SIG-M5 (cell line): ENCODE measurements around the gene FAM187B.
"Not testable (repeated sequence)": the region's sequence is repeated elsewhere in the genome, so short reads cannot be mapped to it uniquely, and the experiment has no call there.

ENCODE experiments used
- DNase-seq: peaks from one replicate; lab custom pipeline; 2025; lab: John Stamatoyannopoulos, UW

FAM187B gene

DNA sequence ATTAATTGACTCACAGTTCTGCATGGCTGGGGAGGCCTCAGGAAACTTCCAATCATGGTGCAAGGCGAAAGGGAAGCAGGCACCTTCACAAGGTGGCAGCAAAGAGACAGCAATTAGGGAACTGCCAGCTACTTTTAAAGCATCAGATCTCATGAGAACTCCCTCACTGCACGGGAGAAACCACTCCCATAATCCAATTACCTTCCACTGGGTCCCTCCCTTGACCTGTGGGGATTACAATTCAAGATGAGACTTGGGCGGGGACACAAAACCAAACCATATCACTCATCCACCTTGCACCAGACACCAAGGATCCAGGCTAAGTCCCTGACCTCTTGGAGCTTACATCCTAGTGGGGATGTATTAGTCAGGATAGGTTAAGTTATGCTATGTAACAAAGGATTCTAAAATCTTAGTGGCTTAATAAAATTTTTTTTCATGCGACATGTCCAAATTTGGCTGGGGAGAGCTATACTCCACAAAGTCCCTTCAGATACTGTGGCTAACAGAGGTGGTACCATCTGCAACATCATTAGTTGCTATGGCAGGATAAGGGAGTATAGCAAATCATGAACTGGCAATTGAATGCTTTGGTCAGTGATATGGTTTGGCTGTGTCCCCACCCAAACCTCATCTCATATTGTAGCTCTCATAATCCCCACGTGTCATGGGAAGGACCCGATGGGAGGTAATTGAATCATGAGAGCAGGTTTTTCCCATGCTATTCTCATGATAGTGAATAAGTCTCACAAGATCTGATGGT is 8.3 kb upstream of the FAM187B start:
- no peak for DNase-seq

DNA sequence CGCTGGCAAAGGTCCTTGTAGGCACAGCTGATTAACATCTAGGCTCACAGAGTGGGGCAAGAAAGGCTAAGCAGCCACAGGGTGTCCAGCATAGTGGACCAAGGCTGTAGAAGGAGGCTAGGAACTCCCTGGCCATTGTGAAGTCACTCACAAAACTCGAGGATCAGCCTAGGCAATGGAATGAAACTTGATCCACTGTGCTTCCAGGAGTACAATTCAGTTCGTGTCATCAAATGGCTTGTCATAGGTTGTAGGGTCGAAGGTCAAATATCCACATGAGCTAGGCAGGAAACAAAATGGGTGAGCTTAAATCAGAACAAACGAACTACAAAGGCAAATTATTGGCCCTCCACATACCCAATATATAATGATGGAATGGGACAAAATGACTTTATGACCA is 4.4 kb upstream of the FAM187B start:
- no peak for DNase-seq

DNA sequence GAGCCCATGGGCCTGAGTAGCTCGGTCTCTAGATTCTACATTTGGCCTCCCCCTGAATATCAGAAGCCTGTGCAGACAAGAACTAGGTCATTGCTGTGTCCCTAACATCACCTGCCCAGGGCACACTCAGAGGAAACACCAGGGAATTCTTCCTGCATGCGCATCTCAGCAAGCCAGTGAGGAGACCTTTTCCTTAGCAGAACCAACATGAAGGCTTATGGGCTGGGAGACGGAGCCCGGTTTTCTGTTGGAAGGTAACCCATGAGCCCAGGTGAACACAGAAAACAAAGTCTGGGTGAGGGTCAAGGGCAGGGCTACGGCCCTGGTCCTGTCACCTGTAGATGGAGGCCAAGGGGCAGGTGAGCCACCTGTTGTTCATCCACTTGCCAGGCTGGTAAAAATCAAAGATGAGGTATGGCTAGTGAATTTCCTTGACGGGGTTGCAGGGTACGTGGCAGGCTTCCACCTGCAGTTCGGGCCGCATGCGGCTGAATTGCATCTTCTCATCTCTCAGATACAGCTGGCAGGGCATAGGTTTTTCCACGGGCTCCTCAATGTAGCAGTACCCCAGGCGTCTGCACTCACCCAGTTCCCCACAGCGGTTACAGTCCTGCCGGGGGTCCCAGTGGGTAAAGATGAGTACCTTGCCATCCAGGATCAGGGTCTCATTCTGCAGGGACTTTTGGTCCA is 3.6 kb upstream of the FAM187B start:
- DNase-seq: no peak

DNA sequence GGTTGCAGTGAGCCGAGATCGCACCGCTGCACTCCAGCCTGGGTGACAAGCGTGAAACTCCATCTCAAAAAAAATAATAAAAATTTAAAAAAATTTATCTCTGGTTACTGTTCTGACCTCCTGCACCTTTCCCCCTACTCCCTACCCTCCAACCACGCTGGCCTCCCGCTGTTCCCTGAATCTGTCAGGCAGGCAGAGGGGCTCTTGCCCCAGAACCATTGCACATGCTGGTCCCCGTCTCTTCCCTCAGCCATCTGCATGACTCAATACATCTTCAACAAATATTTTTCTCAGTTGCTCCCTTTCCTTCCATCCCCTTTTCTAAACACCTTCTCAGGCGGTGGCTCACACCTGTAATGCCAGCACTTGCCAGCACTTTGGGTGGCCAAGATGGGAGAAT is 1.1 kb upstream of the FAM187B start:
- no peak for DNase-seq

DNA sequence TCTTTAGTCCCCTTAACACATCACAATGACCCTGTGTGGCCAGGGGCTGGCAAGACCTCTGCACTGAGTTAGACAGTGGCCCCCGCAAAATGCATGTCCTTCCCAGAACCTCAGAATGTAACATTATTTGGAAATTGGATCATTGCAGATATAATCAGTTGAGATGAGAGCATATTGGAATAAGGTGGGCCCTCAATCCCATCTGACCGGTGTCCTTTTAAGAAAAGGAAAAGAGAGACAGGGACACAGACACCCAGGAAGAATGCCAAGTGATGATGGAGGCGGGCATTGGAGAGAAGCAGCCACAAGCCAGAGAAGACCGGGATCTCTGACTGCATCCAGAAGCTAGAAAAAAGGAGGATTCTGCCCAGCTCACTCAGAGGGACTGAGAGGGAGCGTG is 1.8 kb downstream of the FAM187B start:
- no peak for DNase-seq

DNA sequence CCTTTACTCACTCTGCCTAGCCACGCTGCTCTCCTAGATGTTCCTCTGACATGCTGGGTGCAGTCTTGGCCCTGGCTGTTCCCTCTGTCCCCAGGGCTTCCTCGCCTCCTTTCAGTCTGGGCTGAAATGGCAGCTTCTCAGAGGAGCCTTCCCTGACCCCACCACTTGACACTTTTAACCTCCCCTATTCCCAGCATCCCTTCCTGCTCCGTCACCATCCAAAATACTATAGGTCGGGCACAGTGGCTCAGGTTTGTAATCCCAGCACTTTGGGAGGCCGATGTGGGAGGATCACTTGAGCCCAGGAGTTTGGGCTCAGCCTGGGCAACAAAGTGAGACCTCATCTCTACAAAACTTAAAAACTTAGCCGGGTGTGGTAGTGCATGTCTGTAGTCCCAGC is 2.6 kb downstream of the FAM187B start:
- DNase-seq: no peak

DNA sequence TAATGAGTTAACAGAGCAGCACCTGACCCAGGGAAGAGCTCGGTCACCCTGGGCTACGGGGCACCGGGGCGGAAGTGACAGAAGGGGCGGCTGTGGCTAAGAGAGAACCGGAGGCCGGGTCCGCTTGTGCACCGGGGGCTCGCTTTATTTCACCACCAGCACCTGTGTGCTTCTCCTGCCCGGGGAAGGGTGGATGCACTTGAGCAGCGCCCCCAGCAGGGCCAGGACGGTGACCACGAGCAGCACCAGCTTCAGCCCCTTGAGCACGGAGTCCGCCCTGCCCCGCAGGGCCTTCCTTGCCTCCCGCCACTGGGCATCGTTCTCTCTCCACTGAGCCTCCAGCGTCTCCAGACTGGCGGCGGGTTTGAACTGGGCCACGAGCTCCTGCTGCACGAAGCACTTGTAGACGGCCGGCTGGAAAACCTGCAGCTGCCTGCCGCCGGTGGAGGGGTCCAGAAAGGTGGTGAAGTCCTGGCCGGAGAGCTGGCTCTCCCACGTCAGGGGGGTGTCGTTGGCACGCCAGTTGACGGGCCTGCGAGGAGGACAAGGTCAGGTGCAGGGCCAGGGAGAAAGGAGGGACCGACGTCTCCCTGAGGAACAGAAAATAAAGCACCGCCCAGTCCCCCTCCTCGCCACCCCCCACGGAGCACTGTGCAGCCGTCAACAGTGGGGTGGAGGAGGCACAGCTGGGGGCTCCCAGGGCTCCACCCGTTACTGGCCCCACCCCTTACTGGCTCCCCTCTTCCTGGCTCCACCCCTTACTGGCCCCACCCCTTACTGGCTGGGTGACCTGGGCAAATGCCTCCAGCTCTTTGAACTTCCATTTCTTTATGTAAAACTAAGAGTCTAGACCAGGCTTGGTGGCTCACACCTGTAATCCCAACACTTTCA is 3.6 kb downstream of the FAM187B start:
- DNase-seq: no peak

DNA sequence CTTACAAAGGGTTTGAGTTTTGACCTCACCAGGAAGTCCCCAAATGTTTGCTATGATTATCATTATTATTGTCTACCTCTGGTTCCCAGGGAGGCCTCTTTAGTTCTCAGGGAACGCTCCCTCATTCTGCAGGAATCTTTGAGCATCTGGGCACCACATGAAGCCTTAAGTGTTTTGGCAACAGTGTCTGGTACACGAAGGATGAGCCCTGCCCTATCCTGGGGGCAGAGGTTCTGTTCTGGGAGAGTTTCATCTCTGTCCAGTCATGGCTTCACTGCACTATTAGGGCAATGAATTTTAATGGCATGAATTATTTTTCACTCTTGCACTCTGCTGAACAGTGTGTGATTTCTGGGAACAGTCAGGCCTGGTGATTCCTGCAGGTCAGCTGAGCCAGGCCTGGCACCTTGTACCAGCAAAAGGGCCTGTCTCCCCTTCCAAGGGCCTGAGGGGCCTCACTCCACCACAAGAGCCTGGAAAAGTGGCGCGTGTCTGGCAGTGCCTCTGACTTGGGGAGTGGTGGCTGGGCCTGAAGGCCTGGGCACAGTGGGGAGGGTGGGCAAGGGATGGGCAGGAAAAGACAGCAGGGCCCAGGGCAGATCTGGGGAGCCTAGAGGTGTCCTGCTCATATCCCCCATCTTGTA is 4.6 kb downstream of the FAM187B start:
- DNase-seq: no peak

DNA sequence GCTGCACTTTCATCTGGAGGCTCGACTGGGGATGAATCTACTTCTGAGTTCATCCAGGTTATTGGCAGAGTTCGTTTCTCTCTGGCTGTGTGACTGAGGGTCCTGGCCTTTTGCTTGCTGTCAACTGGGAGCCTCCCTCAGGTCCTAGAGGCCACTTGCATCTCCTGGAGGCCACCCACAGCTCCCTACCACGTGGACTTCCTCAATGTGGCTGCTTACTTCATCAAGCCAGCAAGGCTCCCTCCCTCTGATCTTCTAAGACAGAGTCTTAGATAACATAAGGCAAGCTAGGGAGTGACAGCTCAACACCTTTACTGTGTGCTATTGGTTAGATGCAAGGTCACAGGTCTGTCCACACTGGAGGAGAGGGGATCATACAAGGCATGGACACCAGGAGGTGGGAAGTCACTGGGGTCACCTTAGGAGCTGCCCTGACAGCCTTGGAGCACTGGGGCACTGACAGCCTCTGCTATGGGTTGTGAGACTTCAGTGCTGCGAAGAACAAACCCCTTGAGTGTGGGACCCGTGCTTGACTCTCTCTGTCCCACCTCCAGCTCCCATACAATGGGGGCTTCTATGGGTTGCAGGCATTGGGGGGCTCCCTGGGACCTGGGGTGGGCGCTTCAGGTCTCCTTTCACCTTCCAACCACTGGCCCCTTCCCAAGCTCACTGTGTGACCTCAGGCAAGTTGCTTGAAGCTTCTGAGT is 5.3 kb downstream of the FAM187B start:
- DNase-seq: no peak

DNA sequence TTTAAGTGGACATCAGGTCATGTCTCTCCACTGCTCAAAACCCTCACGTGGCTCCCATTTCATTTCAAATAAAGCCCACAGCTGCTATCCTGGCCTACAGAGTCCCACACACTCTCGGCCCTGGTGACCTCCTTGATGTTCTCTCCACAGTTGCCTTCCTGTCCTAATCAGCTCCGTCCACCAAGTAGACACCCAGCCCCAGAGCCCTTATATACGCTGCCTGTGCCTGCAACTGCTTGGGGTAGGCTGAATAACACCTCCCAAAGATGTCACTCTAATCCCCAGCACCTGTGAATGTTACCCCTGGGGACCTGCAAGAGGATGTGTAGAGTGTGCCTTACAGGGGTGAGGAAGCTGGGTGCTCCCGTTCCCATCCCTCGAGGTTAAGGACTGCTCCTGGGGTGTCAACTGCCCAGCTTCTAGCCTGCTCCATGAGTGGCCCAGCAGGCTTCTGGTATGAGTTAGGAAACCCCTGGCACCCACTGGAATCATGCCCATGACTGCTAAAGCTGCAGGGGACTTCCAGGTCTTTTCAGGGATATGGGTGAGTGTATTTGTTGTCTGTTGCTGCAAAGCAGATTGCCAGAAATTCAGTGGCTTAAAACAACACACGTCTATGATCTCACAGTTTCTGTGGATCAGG is 6.0 kb downstream of the FAM187B start:
- DNase-seq: no peak

DNA sequence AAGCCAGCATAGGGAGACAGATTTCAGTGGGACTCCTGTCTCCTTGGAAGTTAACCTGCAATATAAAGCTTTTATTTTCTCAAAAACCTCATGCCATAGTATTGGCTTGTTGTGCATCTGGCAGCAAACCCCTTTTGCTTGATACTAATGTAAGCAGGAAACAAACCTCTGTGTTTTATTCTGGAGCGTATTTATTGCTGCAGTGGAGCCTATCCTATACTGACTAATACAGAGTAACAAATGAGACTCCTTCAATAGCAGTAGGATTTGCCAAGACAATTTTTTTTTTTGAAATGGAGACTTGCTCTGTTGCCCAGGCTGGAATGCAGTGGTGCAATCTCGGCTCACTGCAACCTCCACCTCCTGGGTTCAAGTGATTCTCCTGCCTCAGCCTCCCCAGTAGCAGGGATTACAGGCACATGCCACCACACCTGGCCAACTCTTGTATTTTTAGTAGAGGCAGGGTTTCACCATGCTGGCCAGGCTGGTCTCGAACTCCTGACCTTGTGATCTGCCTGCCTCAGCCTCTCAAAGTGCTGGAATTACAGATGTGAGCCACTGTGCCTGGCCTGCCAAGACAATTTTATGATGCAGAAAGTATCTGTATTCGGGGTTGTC is 7.5 kb downstream of the FAM187B start:
- not testable (repeated sequence) for DNase-seq

DNA sequence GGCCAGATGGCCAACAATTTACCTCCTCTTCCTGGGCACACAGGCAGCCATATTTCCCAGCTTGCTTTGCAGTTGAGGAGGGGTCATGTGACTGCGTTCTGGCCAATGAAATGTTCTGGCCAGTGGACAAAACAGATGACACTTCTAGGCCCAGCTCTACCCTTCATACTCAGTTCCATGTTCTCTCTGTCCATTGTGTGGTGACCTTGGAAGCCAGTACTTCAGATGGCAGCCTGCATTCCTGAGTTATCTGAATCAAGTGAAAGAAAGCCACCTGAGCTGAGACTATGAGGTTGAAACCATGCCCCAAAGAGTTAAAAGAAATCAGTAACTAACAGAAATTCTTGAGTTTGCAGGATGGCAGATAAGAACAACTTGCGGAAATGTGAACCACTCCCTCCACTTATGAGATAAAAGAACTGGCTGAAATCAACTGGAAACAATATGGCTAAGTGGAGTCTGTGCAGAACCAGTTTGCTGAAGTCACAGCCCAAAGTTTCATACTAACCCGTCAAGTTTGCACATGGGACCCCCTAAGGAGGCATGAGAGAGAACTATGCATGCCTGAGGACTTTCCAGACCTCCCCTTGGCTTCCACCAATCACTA is 8.1 kb downstream of the FAM187B start:
- DNase-seq: no peak

DNA sequence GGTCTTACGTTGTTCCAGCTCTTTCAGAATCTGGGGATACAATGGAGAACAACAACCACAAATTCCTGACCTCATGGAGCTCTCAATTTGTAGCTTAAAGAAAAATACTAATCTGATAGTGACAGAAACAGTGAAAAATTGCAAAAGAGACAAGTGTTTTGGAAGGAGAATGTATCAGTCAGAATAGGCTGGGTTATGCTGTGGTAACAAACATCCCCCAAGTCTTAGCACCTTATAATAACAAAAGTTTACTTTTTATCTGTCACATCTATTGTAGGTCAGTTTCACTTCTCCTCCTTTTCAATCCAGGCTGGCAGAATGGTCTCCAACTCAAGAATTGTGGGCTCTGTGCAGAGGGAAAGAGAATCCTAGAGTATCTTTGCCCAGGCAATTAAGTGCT is 9.5 kb downstream of the FAM187B start:
- DNase-seq: no peak

DNA sequence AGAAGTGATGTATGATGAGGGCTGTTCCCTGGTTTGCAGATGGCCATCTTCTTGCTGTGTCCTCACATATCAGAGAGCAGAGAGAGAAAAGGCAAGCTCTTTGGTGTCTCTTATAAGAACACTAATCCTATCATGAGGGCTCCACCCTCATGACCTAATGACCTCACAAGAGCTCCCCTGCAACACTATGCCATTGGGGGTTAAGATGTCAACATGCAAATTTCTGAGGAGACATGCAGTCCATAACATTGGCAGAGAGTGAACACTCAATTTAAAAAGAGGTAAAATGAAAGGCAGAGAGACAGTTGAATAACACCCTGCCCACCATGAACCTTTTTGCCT is 10.9 kb downstream of the FAM187B start:
- DNase-seq: no peak

DNA sequence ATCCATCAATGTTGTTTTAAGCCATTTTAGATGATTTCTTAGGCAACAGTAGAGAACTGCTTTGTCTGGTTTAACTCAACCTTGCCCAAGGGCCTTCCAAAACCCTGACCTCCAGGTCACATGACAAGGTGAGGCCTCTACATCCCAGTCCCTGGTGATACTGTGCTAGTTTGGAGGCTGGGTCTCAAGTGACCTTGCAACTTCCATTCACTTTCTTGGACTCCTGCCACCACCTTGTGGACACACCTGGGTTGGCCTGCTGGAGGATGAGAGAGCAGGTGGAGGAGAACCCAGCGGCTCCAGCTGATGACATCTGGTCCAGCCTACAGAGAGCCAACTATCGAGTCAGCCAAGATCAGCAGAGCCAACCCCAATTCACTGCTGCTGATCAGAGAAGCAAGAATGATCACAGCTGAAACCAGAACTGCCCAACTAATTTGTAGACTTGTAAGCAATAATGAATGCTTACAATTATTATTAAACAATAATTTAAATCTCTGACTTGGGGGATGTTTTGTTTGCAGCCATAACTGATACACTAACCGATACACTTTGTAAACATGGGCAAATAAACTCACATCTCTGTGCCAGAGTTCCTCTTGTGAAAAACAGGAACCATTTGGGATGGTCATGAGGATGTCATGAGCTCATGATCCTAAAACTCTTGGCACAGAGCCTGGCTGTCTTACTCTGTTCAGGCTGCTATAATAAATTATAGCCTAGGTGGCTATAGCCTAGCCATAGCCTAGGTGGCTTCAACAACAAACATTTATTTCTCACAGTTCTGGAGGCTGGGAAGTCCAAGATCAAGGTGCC is 11.5 kb downstream of the FAM187B start:
- DNase-seq: no peak

DNA sequence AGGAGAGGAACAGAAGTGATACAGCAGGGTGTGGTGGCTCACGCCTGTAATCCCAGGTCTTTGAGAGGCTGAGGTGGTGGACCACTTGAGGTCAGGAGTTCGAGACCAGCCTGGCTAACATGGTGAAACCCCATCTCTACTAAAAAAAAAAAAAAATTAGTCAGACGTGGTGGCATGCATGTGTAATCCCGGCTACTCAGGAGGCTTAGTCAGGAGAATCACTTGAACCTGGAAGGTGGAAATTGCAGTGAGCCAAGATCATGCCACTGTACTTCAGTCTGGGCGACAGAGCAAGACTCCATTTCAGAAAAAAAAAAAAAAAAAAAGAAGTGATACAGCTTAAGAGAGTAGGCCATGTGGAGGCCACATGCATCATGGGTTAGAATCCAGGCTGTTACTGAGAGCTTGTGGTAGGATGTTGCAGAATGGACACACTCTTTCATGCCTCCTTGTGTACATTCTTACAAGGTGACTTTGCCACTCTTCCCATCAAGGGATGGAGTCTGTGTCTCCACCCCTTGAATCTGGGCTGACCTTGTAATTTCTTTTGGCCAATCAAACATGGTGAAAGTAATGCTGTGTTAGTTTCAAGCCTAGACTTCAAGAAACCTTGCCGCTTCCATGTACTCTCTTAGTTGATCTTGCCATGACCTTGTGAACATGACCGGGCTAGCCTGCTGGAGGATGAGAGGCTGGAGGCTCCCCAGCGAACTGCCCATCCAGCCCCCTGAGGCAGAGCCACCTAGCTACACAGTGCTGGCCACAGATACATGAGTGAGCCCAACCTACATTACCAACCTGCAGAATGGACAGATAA is 12.3 kb downstream of the FAM187B start:
- DNase-seq: no peak

DNA sequence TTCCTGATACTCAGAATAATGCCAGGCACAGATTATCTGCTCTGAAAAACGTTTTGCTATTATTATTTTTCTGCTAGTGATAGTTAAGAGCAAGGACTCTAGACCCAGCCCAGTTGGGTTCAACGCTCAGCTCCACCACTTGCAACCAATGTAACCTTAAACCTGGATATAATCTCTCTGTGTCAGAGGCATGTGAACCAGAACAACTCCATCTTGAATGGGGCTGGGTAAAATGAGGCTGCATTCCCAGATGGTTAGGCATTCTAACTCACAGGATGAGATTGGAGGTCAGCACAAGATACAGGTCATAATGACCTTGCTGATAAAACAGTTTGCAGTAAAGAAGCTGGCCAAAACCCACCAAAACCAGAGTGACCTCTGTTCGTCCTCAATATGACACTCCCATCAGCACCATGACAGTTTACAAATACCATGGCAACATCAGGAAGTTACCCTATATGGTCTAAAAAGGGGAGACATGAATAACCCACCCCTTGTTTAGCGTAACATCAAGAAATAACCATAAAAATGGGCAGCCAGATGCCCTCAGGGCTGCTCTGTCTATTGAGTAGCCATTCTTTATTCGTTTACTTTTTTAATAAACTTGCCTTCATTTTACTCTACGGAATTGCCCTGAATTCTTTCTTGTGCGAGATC is 13.6 kb downstream of the FAM187B start:
- no peak for DNase-seq
